ENCODE data around the gene UQCRHL. TPM values are rescaled to one million over a fixed set of nuclear protein-coding genes. Genes with fewer than 3 reads are reported as not detected.

Gene UQCRHL
- total and polyA plus RNA-seq, 10 of the 15 experiments (the other 5 are each of a cell fraction or from before 2014, with no cell fraction given): 1.4 to 17.3 (median 5.7) TPM

DNA sequence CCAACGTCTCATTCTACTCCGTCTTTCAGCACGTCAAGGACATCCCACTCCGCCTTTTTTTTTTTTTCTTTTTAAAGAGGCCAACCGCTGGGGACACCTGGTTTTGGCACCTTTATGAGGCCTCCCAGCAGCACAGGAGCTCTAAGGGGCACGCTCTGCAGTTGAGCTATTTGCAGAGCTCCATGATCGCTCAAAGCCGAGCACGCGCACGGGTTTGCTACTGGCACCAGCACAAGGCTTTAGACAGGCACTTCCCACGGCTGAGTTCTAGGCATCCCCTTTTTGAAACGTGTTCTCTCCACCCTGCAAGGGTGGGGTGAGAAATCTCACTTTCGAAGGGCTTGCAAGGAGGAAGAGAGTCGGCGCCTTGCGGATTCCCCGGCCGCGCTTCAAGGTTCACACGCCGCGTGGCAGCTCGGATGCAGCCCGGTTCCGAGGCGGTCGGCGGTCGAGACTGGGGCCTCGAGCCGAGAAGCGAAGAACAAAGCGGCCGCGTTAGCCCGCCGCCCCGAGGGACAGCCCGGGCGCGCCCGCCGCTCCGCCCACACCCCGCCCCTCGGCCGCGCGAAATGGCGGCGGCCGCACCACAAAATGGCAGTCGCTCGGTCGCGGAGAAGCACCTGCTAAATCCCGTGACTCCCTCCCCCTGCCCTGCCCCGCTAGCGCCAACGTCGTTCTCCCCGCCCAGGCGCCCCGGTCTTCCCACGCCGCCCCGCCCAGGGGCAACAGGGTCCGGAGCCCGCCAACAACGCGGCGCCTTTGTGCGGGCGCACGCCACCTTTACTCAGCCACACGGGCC, 27.2 kb upstream of the UQCRHL start (continued):
- TF ChIP-seq, protein P1, sequence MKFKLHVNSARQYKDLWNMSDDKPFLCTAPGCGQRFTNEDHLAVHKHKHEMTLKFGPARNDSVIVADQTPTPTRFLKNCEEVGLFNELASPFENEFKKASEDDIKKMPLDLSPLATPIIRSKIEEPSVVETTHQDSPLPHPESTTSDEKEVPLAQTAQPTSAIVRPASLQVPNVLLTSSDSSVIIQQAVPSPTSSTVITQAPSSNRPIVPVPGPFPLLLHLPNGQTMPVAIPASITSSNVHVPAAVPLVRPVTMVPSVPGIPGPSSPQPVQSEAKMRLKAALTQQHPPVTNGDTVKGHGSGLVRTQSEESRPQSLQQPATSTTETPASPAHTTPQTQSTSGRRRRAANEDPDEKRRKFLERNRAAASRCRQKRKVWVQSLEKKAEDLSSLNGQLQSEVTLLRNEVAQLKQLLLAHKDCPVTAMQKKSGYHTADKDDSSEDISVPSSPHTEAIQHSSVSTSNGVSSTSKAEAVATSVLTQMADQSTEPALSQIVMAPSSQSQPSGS (IDR thresholded peaks at IDR 0.05; ENCODE audit: low read length): peak; percentile 60
- TF ChIP-seq PAX5 (IDR thresholded peaks at IDR 0.05; ENCODE audit: borderline replicate concordance, low read depth, low read length) (0 out of 2 replicates have a peak, but pooled peaks have one; percentile 30), SMAD5 (IDR thresholded peaks at IDR 0.05; ENCODE audit: low read depth) (peak; percentile 62; the same call in 1 of the 2 replicates), STAT1 (conservative IDR thresholded peaks at IDR 0.05) (peak; percentile 96; the same call in 1 of the 2 replicates), MEF2B (IDR thresholded peaks at IDR 0.05; ENCODE audit: partially characterized antibody, poor library complexity, severe bottlenecking) (peak; percentile 85), RBBP5 (conservative IDR thresholded peaks at IDR 0.05) (no peak), HCFC1 (IDR thresholded peaks at IDR 0.05; ENCODE audit: low read length) (peak; percentile 39; the same call in 1 of the 2 replicates), RFX5 (IDR thresholded peaks at IDR 0.05; ENCODE audit: low read depth, low read length) (no peak; the same call in 1 of the 2 replicates), TBL1XR1 (IDR thresholded peaks at IDR 0.05; ENCODE audit: low read depth, low read length) (peak; percentile 70; the same call in 1 of the 2 replicates), DPF2 (IDR thresholded peaks at IDR 0.05) (peak; percentile 96), ZSCAN29 (IDR thresholded peaks at IDR 0.05) (0 out of 2 replicates have a peak, but pooled peaks have one; percentile 46), CHD2 (IDR thresholded peaks at IDR 0.05; ENCODE audit: borderline replicate concordance, low read depth, low read length) (no peak; the same call in 1 of the 2 replicates), MTA3 (IDR thresholded peaks at IDR 0.05; ENCODE audit: borderline replicate concordance, low read length) (peak; percentile 37; the same call in 1 of the 2 replicates), CREM (IDR thresholded peaks at IDR 0.05; ENCODE audit: low read depth) (peak; percentile 72), NFYB (IDR thresholded peaks at IDR 0.05; ENCODE audit: insufficient read depth, low read depth, low read length) (peak; percentile 2; the same call in 1 of the 2 replicates), BCL11A (IDR thresholded peaks at IDR 0.05; ENCODE audit: low read depth, low read length) (0 out of 2 replicates have a peak, but pooled peaks have one; percentile 32)
- TF ChIP-seq, protein P2, sequence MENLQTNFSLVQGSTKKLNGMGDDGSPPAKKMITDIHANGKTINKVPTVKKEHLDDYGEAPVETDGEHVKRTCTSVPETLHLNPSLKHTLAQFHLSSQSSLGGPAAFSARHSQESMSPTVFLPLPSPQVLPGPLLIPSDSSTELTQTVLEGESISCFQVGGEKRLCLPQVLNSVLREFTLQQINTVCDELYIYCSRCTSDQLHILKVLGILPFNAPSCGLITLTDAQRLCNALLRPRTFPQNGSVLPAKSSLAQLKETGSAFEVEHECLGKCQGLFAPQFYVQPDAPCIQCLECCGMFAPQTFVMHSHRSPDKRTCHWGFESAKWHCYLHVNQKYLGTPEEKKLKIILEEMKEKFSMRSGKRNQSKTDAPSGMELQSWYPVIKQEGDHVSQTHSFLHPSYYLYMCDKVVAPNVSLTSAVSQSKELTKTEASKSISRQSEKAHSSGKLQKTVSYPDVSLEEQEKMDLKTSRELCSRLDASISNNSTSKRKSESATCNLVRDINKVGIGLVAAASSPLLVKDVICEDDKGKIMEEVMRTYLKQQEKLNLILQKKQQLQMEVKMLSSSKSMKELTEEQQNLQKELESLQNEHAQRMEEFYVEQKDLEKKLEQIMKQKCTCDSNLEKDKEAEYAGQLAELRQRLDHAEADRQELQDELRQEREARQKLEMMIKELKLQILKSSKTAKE (IDR thresholded peaks at IDR 0.05; ENCODE audit: low read depth, poor library complexity, severe bottlenecking): peak; percentile 38
- TF ChIP-seq, protein P3, sequence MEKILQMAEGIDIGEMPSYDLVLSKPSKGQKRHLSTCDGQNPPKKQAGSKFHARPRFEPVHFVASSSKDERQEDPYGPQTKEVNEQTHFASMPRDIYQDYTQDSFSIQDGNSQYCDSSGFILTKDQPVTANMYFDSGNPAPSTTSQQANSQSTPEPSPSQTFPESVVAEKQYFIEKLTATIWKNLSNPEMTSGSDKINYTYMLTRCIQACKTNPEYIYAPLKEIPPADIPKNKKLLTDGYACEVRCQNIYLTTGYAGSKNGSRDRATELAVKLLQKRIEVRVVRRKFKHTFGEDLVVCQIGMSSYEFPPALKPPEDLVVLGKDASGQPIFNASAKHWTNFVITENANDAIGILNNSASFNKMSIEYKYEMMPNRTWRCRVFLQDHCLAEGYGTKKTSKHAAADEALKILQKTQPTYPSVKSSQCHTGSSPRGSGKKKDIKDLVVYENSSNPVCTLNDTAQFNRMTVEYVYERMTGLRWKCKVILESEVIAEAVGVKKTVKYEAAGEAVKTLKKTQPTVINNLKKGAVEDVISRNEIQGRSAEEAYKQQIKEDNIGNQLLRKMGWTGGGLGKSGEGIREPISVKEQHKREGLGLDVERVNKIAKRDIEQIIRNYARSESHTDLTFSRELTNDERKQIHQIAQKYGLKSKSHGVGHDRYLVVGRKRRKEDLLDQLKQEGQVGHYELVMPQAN (conservative IDR thresholded peaks at IDR 0.05): peak; percentile 62; the same call in 1 of the 2 replicates
- TF ChIP-seq, protein P4, sequence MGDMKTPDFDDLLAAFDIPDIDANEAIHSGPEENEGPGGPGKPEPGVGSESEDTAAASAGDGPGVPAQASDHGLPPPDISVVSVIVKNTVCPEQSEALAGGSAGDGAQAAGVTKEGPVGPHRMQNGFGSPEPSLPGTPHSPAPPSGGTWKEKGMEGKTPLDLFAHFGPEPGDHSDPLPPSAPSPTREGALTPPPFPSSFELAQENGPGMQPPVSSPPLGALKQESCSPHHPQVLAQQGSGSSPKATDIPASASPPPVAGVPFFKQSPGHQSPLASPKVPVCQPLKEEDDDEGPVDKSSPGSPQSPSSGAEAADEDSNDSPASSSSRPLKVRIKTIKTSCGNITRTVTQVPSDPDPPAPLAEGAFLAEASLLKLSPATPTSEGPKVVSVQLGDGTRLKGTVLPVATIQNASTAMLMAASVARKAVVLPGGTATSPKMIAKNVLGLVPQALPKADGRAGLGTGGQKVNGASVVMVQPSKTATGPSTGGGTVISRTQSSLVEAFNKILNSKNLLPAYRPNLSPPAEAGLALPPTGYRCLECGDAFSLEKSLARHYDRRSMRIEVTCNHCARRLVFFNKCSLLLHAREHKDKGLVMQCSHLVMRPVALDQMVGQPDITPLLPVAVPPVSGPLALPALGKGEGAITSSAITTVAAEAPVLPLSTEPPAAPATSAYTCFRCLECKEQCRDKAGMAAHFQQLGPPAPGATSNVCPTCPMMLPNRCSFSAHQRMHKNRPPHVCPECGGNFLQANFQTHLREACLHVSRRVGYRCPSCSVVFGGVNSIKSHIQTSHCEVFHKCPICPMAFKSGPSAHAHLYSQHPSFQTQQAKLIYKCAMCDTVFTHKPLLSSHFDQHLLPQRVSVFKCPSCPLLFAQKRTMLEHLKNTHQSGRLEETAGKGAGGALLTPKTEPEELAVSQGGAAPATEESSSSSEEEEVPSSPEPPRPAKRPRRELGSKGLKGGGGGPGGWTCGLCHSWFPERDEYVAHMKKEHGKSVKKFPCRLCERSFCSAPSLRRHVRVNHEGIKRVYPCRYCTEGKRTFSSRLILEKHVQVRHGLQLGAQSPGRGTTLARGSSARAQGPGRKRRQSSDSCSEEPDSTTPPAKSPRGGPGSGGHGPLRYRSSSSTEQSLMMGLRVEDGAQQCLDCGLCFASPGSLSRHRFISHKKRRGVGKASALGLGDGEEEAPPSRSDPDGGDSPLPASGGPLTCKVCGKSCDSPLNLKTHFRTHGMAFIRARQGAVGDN (IDR thresholded peaks at IDR 0.05): peak; percentile 84
- TF ChIP-seq, protein P5, sequence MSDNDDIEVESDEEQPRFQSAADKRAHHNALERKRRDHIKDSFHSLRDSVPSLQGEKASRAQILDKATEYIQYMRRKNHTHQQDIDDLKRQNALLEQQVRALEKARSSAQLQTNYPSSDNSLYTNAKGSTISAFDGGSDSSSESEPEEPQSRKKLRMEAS (IDR thresholded peaks at IDR 0.05; ENCODE audit: low read depth, low read length): no peak; the same call in 1 of the 2 replicates
